Prostate gland (tissue), 2 donors: ENCODE measurements around the gene PDIA3.

Source experiments
- POLR2A ChIP-seq: fragments of 450-650 bp; IDR thresholded peaks from one replicate; pipeline ENCODE4 v1.6.1; 2016; ENCODE audit warnings: antibody characterized with exemption, mild to moderate bottlenecking
- POLR2AphosphoS5 ChIP-seq: sonication (generic); formaldehyde crosslinking; IDR thresholded peaks from one replicate; pipeline ENCODE4 v1.6.1; 2017; ENCODE audit warnings: antibody characterized with exemption
- TF ChIP-seq, protein P1 (sequence below), 4 experiments: fragments of 200-600 bp in 2 of 4; fragments of 450-650 bp in 2 of 4; sonication (generic) in 2 of 4; IDR thresholded peaks; 1 replicate in 3 of 4; 2 replicates in 1 of 4; pipeline ENCODE4 v1.5.1; 2016 to 2019; ENCODE audit warnings: antibody characterized with exemption in 4 of 4, mild to moderate bottlenecking in 2 of 4, moderate library complexity in 2 of 4

DNA sequence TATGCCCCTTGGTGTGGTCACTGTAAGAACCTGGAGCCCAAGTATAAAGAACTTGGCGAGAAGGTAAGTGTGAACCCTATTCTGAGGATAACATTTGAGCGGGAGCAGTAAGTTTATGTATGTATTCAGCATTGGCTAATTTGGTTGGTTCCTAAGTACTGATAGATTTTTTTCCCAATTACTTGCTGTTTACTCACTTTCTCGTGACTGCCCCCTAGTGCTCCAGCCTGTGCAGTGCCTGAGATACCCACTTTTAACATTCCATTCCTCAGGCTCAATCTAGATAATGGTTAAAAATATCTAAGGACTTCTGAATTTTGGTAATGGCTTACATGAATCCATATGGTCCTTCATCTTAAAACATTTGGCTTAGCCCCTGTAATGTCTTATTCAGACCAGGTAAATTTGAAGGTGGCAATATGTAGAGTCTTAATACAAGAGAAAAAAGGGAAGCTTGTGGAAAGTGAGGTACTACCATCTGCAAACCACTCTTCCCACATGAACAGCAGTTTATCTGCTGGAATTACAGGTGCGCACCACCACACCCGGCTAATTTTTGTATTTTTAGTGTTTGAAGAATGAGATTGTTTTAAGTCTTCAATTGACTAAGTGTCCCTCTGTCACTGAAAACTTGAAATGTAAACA is 23.5 kb downstream of the PDIA3 start:
- TF ChIP-seq, protein P1, sequence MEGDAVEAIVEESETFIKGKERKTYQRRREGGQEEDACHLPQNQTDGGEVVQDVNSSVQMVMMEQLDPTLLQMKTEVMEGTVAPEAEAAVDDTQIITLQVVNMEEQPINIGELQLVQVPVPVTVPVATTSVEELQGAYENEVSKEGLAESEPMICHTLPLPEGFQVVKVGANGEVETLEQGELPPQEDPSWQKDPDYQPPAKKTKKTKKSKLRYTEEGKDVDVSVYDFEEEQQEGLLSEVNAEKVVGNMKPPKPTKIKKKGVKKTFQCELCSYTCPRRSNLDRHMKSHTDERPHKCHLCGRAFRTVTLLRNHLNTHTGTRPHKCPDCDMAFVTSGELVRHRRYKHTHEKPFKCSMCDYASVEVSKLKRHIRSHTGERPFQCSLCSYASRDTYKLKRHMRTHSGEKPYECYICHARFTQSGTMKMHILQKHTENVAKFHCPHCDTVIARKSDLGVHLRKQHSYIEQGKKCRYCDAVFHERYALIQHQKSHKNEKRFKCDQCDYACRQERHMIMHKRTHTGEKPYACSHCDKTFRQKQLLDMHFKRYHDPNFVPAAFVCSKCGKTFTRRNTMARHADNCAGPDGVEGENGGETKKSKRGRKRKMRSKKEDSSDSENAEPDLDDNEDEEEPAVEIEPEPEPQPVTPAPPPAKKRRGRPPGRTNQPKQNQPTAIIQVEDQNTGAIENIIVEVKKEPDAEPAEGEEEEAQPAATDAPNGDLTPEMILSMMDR (IDR thresholded peaks at IDR 0.05), result peak; percentile 27 to 65 (median 40)
- TF ChIP-seq POLR2AphosphoS5 (peak; percentile 11), POLR2A (no peak)
